Measurements from ENCODE around the gene ZNF688. TPM values are rescaled to one million over a fixed set of nuclear protein-coding genes. Genes with fewer than 3 reads are reported as not detected.

The ZNF688 gene
- total and polyA plus RNA-seq, 2 of the 8 experiments (the other 6 are each of a cell fraction or from before 2014, with no cell fraction given) = 2.7 to 3.5 TPM

DNA sequence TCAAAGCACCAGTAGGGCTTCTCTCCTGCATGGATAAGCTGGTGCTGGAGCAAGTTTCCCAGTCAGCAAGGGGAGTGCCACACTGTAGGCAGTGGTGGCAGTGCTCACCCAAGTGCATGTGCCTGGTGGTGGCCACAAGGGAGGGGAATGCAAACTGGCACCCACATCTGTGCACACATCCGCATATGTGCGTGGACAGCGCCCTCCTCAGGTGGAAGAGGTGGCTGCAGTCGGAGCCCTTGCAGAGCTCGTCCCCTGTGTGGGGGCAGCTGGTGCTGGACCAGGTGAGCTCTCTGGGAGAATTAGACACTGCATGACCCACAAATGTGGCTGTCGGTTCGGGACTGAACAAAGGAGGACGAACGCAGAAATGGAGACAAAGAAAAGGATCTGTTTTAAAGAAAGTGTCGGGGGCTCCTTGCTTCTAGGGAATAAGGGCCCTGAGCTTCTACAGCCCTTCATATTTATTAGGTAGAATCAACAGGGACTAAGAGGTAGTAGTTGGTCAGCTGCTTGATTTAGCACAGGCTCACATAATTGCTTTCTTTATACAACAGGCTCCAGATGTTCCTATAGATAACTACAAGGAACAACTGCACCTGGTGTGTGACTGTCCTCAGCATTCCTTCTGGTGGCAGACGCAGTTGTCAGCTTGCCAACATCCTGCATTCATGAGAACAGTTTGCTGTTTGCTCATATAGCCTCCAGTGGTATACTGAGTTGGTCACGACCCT lies 44.0 kb upstream of the ZNF688 start:
- Histone ChIP-seq H4K8ac (ENCODE audit: extremely low read depth, insufficient read depth, low read length) (no peak overlapping the region), H3K36me3 (ENCODE audit: control insufficient read depth in 2 of 4, insufficient read depth in 4 of 4, low read length in 3 of 4) (no peaks in the 10 kb centered on the region), H2AFZ (ENCODE audit: low read length) (no peak overlapping the region), H4K91ac (replicated peaks; ENCODE audit: insufficient read length, low read length) (no peak overlapping the region), H2BK120ac (replicated peaks; ENCODE audit: low read depth, low read length) (no peak overlapping the region), H3K23ac (ENCODE audit: insufficient read length) (no peak overlapping the region), H4K20me1 (replicated peaks in 1 of 2; ENCODE audit: control insufficient read depth in 1 of 2, insufficient read depth in 2 of 2, low read length in 2 of 2) (no peaks in the 10 kb centered on the region), H2AK5ac (ENCODE audit: low read depth, low read length) (no peak overlapping the region), H3K9ac (replicated peaks in 1 of 4; ENCODE audit: extremely low read depth in 1 of 4, low read depth in 3 of 4, low read length in 3 of 4) (no peak overlapping the region), H3K4ac (replicated peaks; ENCODE audit: insufficient read length, low read depth, low read length) (no peak overlapping the region), H2BK20ac (ENCODE audit: low read length) (no peak overlapping the region), H2BK12ac (ENCODE audit: low read depth, low read length) (peak overlapping the region; percentile 85; the same call in 1 of the 2 replicates), H3K4me1 (replicated peaks in 1 of 4; ENCODE audit: control insufficient read depth in 3 of 4, insufficient read depth in 4 of 4, low read length in 3 of 4) (peaks cover 0 to 3% (median under 1%) of the 10 kb centered on the region in 4 experiments; a peak in 1 of 7 replicates), H2BK15ac (ENCODE audit: low read length) (peak overlapping the region; percentile 90), H3K23me2 (ENCODE audit: low read depth, low read length) (no peaks in the 10 kb centered on the region), H3K27ac (ENCODE audit: low read depth, low read length) (no peak overlapping the region), H3K56ac (replicated peaks; ENCODE audit: insufficient read length, low read depth, low read length) (no peak overlapping the region), H3K79me1 (ENCODE audit: low read depth, low read length) (no peaks in the 10 kb centered on the region), H3K4me3 (ENCODE audit: extremely low read depth in 1 of 4, insufficient read depth in 2 of 4, low read depth in 3 of 4, low read length in 4 of 4) (no peak overlapping the region), H3K14ac (ENCODE audit: insufficient read length) (no peak overlapping the region), H3K9me3 (ENCODE audit: insufficient read depth in 2 of 2, low read depth in 1 of 2, low read length in 1 of 2) (no peaks in the 10 kb centered on the region), H2BK5ac (ENCODE audit: low read depth, low read length) (no peak overlapping the region), H3K4me2 (ENCODE audit: insufficient read depth in 1 of 2, low read depth in 2 of 2, low read length in 2 of 2) (no peak overlapping the region), H3K18ac (ENCODE audit: extremely low read depth, low read length) (no peak overlapping the region; the same call in 1 of the 2 replicates), H3K27me3 (replicated peaks in 1 of 4; ENCODE audit: control insufficient read depth in 3 of 4, extremely low read depth in 1 of 4, insufficient read depth in 3 of 4, low read length in 3 of 4) (no peaks in the 10 kb centered on the region; a peak in 2 of 7 replicates), H3K79me2 (ENCODE audit: control insufficient read depth in 1 of 2, insufficient read depth in 2 of 2, low read length in 2 of 2) (no peaks in the 10 kb centered on the region), H4K5ac (ENCODE audit: insufficient read length, low read depth, low read length) (no peak overlapping the region)
- FAIRE-seq (no peak), DNase-seq (ENCODE audit: low read depth in 1 of 2, low spot score in 2 of 2) (peak; percentile 82 to 100)
- WGBS, 2 experiments (ENCODE audit: extremely low coverage in 1 of 2, insufficient coverage in 1 of 2, insufficient read length in 1 of 2, insufficient replicate concordance in 2 of 2, low coverage in 1 of 2, low lambda C conversion rate in 2 of 2, missing lambda C conversion rate in 1 of 2) = 27% methylated on average over 12 of the region's 12 CpGs; no CpG with 5 or more reads in 1 of the 2 experiments
- ChIA-PET POLR2A (ENCODE audit: partially characterized antibody) (interaction anchor here (0.7 to 1.2 kb wide), 13 partner anchors 10 to 519 kb away, joined by 3 to 4 read pairs (median 3); partner anchors contain the start of genes ZNF688 and ZNF747), CTCF (ENCODE audit: partially characterized antibody) (interaction anchor here (0.6 to 4.6 kb wide), 75 partner anchors 8 to 292 kb away, joined by 3 to 74 read pairs (median 4); partner anchors contain the start of genes DCTPP1, PRR14, SEPHS2 and ZNF48)
- TF ChIP-seq TEAD4 (IDR thresholded peaks at IDR 0.05; ENCODE audit: low read depth, low read length) (peak; percentile 89), TBP (IDR thresholded peaks at IDR 0.05; ENCODE audit: low read depth, low read length) (no peak), CBX5 (IDR thresholded peaks at IDR 0.05; ENCODE audit: low read depth, low read length) (no peak), CREB1 (IDR thresholded peaks at IDR 0.05) (peak; percentile 63), ASH2L (IDR thresholded peaks at IDR 0.05; ENCODE audit: low read length) (no peak), POLR2A (IDR thresholded peaks at IDR 0.05; ENCODE audit: control extremely low read depth in 1 of 2, low read depth in 2 of 2, low read length in 2 of 2) (no peak), BRCA1 (IDR thresholded peaks at IDR 0.05; ENCODE audit: low read depth, low read length) (0 out of 2 replicates have a peak, but pooled peaks have one; percentile 13), TAF7 (optimal IDR thresholded peaks at IDR 0.05; ENCODE audit: borderline replicate concordance, low read depth, low read length) (no peak), SUZ12 (IDR thresholded peaks at IDR 0.05; ENCODE audit: low read length) (no peak), SIRT6 (IDR thresholded peaks at IDR 0.05; ENCODE audit: low read length) (no peak), SP4 (IDR thresholded peaks at IDR 0.05; ENCODE audit: low read length) (no peak)
- TF ChIP-seq, protein P1, sequence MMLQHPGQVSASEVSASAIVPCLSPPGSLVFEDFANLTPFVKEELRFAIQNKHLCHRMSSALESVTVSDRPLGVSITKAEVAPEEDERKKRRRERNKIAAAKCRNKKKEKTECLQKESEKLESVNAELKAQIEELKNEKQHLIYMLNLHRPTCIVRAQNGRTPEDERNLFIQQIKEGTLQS (IDR thresholded peaks at IDR 0.05; ENCODE audit: insufficient read depth, low read depth, low read length) = no peak
- TF ChIP-seq, protein P2, sequence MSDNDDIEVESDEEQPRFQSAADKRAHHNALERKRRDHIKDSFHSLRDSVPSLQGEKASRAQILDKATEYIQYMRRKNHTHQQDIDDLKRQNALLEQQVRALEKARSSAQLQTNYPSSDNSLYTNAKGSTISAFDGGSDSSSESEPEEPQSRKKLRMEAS (IDR thresholded peaks at IDR 0.05) = peak; percentile 88

All from H1 (cell line).